ENCODE measurements around the gene MALAT1. TPM values are rescaled to one million over a fixed set of nuclear protein-coding genes. Genes with fewer than 3 reads are reported as not detected.

The MALAT1 gene
- total and polyA plus RNA-seq, 2 of the 13 experiments (the other 11 are each of a cell fraction or from before 2014, with no cell fraction given), result 143 to 1,237 TPM

GRCh38 chr11:65471447-65471891, 27.4 kb upstream of the MALAT1 start (continued):
- 0 out of 2 replicates have a peak, but pooled peaks have one; percentile 80 for TF ChIP-seq EED (CRISPR knock-in tag; IDR thresholded peaks at IDR 0.05)
- TF ChIP-seq HCFC1 (IDR thresholded peaks at IDR 0.05; ENCODE audit: low read depth, low read length), result no peak
- 0 out of 2 replicates have a peak, but pooled peaks have one; percentile 2 for TF ChIP-seq ZNF264 (CRISPR knock-in tag; IDR thresholded peaks at IDR 0.05)
- no peak for TF ChIP-seq DR1 (CRISPR knock-in tag; IDR thresholded peaks at IDR 0.05)
- TF ChIP-seq ATF1 (CRISPR knock-in tag; IDR thresholded peaks at IDR 0.05), result no peak
- no peak for TF ChIP-seq ZNF589 (CRISPR knock-in tag; conservative IDR thresholded peaks at IDR 0.05)
- TF ChIP-seq, protein P1, sequence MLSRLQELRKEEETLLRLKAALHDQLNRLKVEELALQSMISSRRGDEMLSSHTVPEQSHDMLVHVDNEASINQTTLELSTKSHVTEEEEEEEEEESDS (CRISPR knock-in tag; IDR thresholded peaks at IDR 0.05; ENCODE audit: borderline replicate concordance), result no peak
- TF ChIP-seq NRL (CRISPR knock-in tag; IDR thresholded peaks at IDR 0.05; ENCODE audit: borderline replicate concordance), result 0 out of 2 replicates have a peak, but pooled peaks have one; percentile 7
- no peak for TF ChIP-seq ZNF780A (CRISPR knock-in tag; IDR thresholded peaks at IDR 0.05)
- no peak for TF ChIP-seq ZNF205 (CRISPR knock-in tag; IDR thresholded peaks at IDR 0.05)
- TF ChIP-seq THAP9 (CRISPR knock-in tag; IDR thresholded peaks at IDR 0.05; ENCODE audit: borderline replicate concordance), result peak; percentile 34; the same call in 1 of the 2 replicates
- no peak for TF ChIP-seq SKIL (CRISPR knock-in tag; IDR thresholded peaks at IDR 0.05; ENCODE audit: borderline replicate concordance)
- TF ChIP-seq, protein P2, sequence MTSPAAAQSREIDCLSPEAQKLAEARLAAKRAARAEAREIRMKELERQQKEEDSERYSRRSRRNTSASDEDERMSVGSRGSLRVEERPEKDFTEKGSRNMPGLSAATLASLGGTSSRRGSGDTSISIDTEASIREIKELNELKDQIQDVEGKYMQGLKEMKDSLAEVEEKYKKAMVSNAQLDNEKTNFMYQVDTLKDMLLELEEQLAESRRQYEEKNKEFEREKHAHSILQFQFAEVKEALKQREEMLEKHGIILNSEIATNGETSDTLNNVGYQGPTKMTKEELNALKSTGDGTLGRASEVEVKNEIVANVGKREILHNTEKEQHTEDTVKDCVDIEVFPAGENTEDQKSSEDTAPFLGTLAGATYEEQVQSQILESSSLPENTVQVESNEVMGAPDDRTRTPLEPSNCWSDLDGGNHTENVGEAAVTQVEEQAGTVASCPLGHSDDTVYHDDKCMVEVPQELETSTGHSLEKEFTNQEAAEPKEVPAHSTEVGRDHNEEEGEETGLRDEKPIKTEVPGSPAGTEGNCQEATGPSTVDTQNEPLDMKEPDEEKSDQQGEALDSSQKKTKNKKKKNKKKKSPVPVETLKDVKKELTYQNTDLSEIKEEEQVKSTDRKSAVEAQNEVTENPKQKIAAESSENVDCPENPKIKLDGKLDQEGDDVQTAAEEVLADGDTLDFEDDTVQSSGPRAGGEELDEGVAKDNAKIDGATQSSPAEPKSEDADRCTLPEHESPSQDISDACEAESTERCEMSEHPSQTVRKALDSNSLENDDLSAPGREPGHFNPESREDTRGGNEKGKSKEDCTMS (CRISPR knock-in tag; conservative IDR thresholded peaks at IDR 0.05), result no peak
- no peak for TF ChIP-seq HINFP (CRISPR knock-in tag; IDR thresholded peaks at IDR 0.05; ENCODE audit: low read depth)
- TF ChIP-seq ZSCAN31 (CRISPR knock-in tag; IDR thresholded peaks at IDR 0.05; ENCODE audit: low read depth), result 0 out of 2 replicates have a peak, but pooled peaks have one; percentile 46
- TF ChIP-seq ZFP36L2 (CRISPR knock-in tag; IDR thresholded peaks at IDR 0.05), result no peak
- peak; percentile 84 for TF ChIP-seq STAG1 (CRISPR knock-in tag; IDR thresholded peaks at IDR 0.05)

Data from HepG2 (cell line).